ENCODE results near the gene SNRNP25. TPM values are rescaled to one million over a fixed set of nuclear protein-coding genes. Genes with fewer than 3 reads are reported as not detected.
A peak's percentile ranks its signal among the peaks of the same experiment; 100 is the strongest.

The SNRNP25 gene
- total and polyA plus RNA-seq, 2 of the 8 experiments (the other 6 are each of a cell fraction or from before 2014, with no cell fraction given): 53.0 to 58.4 TPM

DNA sequence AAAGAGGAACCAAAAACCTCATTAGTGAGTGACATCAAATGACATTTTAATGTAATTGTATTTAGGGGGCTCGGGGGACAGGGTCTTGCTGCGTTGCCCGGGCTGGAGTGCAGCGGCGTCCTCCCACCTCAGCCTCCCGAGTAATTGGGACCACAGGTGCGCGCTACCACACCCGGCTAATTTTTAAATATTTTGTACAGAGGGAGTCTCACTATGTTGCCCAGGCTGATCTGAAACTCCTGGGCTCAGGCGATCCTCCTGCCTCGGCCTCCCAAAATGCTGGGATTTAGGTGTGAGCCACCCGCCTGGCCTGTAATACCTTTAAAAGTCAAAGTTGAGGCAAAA lies 581 bp downstream of the SNRNP25 start:
- POLR2A ChIA-PET (ENCODE audit: partially characterized antibody): interaction anchor here (1.1 to 2.7 kb wide), 7 partner anchors 9 to 87 kb away, joined by 3 to 11 read pairs (median 6); partner anchors contain the start of gene RHBDF1
- no peak overlapping the region for H2BK12ac ChIP-seq (ENCODE audit: low read depth, low read length)
- no peak overlapping the region for H3K18ac ChIP-seq (ENCODE audit: extremely low read depth, low read length)
- no peak overlapping the region for H2BK5ac ChIP-seq (ENCODE audit: low read depth, low read length)
- H3K4me3 ChIP-seq (ENCODE audit: extremely low read depth in 1 of 4, insufficient read depth in 2 of 4, low read depth in 3 of 4, low read length in 4 of 4): peak overlapping the region; percentile 69 to 95 (median 79)
- peaks cover 2 to 9% of the 10 kb centered on the region in 2 experiments for H4K20me1 ChIP-seq (replicated peaks in 1 of 2; ENCODE audit: control insufficient read depth in 1 of 2, insufficient read depth in 2 of 2, low read length in 2 of 2)
- peak overlapping the region; percentile 85 for H4K5ac ChIP-seq (ENCODE audit: insufficient read length, low read depth, low read length)
- peaks cover 5% of the 10 kb centered on the region; the same call in 1 of the 2 replicates for H3K23me2 ChIP-seq (ENCODE audit: low read depth, low read length)
- no peak for DNase-seq (ENCODE audit: low read depth in 1 of 2, low spot score in 2 of 2)
- H3K9ac ChIP-seq (replicated peaks in 1 of 4; ENCODE audit: extremely low read depth in 1 of 4, low read depth in 3 of 4, low read length in 3 of 4): peak overlapping the region; percentile 36 to 63 (median 58); a peak in 5 of 7 replicates
- no peaks in the 10 kb centered on the region for H3K4me1 ChIP-seq (replicated peaks in 1 of 4; ENCODE audit: control insufficient read depth in 3 of 4, insufficient read depth in 4 of 4, low read length in 3 of 4)
- no peak overlapping the region for H4K91ac ChIP-seq (replicated peaks; ENCODE audit: insufficient read length, low read length)
- no peak overlapping the region for H3K23ac ChIP-seq (ENCODE audit: insufficient read length)
- H3K36me3 ChIP-seq (ENCODE audit: control insufficient read depth in 2 of 4, insufficient read depth in 4 of 4, low read length in 3 of 4): peaks cover 16 to 53% (median 33%) of the 10 kb centered on the region in 4 experiments; a peak in 7 of 8 replicates
- no peak overlapping the region for H2BK120ac ChIP-seq (replicated peaks; ENCODE audit: low read depth, low read length)
- H2BK20ac ChIP-seq (ENCODE audit: low read length): no peak overlapping the region
- H3K79me2 ChIP-seq (ENCODE audit: control insufficient read depth in 1 of 2, insufficient read depth in 2 of 2, low read length in 2 of 2): peaks cover 3 to 29% of the 10 kb centered on the region in 2 experiments; a peak in 2 of 4 replicates
- no peak overlapping the region for H3K4ac ChIP-seq (replicated peaks; ENCODE audit: insufficient read length, low read depth, low read length)
- no peak for FAIRE-seq
- no peak overlapping the region for H3K56ac ChIP-seq (replicated peaks; ENCODE audit: insufficient read length, low read depth, low read length)
- no peak overlapping the region for H2BK15ac ChIP-seq (ENCODE audit: low read length)
- H4K8ac ChIP-seq (ENCODE audit: extremely low read depth, insufficient read depth, low read length): peak overlapping the region; percentile 11; the same call in 1 of the 2 replicates
- CTCF ChIA-PET (ENCODE audit: partially characterized antibody): interaction anchor here (1.5 to 1.8 kb wide), 2 partner anchors 42 to 50 kb away, joined by 3 to 6 read pairs; no protein-coding TSS in a partner anchor
- TF ChIP-seq RXRA (IDR thresholded peaks at IDR 0.05; ENCODE audit: insufficient read depth, low read depth, low read length) (no peak), KDM5A (IDR thresholded peaks at IDR 0.05; ENCODE audit: low read length) (no peak), KDM1A (IDR thresholded peaks at IDR 0.05; ENCODE audit: borderline replicate concordance, low read length) (peak; percentile 77; the same call in 1 of the 2 replicates), EGR1 (IDR thresholded peaks at IDR 0.05; ENCODE audit: borderline replicate concordance, low read depth, low read length) (no peak), SP1 (IDR thresholded peaks at IDR 0.05; ENCODE audit: low read depth, low read length) (no peak)
- TF ChIP-seq, protein P1, sequence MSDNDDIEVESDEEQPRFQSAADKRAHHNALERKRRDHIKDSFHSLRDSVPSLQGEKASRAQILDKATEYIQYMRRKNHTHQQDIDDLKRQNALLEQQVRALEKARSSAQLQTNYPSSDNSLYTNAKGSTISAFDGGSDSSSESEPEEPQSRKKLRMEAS (IDR thresholded peaks at IDR 0.05): no peak
- no peak overlapping the region for H2AFZ ChIP-seq (ENCODE audit: low read length)
- no peaks in the 10 kb centered on the region for H3K27me3 ChIP-seq (replicated peaks in 1 of 4; ENCODE audit: control insufficient read depth in 3 of 4, extremely low read depth in 1 of 4, insufficient read depth in 3 of 4, low read length in 3 of 4)
- peak overlapping the region; percentile 61 to 65 for H3K4me2 ChIP-seq (ENCODE audit: insufficient read depth in 1 of 2, low read depth in 2 of 2, low read length in 2 of 2)
- WGBS, 2 experiments (ENCODE audit: extremely low coverage in 1 of 2, insufficient coverage in 1 of 2, insufficient read length in 1 of 2, insufficient replicate concordance in 2 of 2, low coverage in 1 of 2, low lambda C conversion rate in 2 of 2, missing lambda C conversion rate in 1 of 2): 84% methylated on average over 12 of the region's 12 CpGs; no CpG with 5 or more reads in 1 of the 2 experiments
- H3K27ac ChIP-seq (ENCODE audit: low read depth, low read length): no peak overlapping the region
- H3K14ac ChIP-seq (ENCODE audit: insufficient read length): no peak overlapping the region
- H2AK5ac ChIP-seq (ENCODE audit: low read depth, low read length): no peak overlapping the region
- no peaks in the 10 kb centered on the region for H3K9me3 ChIP-seq (ENCODE audit: insufficient read depth in 2 of 2, low read depth in 1 of 2, low read length in 1 of 2)
- peaks cover 3% of the 10 kb centered on the region for H3K79me1 ChIP-seq (ENCODE audit: low read depth, low read length)
